GM18951 (cell line): ENCODE measurements around the gene FLCN.

Source experiments
- POLR2A ChIP-seq: IDR thresholded peaks from 4 replicates; pipeline ENCODE4 v1.6.1; 2011; ENCODE audit warnings: mild to moderate bottlenecking; ENCODE audit not compliant: insufficient read length, insufficient read depth; ENCODE audit errors: extremely low read depth
- in situ Hi-C: fragments of 300-500 bp; cut with MboI; formaldehyde crosslinking; loops from one replicate; pipeline ENCODE4 v1.12.0; 2022; ENCODE audit warnings: low sequenced_read_pairs, mixed read lengths, inconsistent platforms; ENCODE audit not compliant: unreplicated experiment

The FLCN gene

GRCh38 chr17:17181666-17182597, 55.0 kb downstream of the FLCN start:
- no peak for TF ChIP-seq POLR2A
- in situ Hi-C loops: no loop called here

GRCh38 chr17:17180741-17181525, 56.0 kb downstream of the FLCN start:
- no peak for TF ChIP-seq POLR2A

GRCh38 chr17:17180141-17180603, 56.8 kb downstream of the FLCN start:
- no peak for TF ChIP-seq POLR2A
- in situ Hi-C loops: no loop called here

More at GRCh38 chr17:17180741-17181525, 56.0 kb downstream of the FLCN start:
- in situ Hi-C loops: no loop called here

- TF ChIP-seq POLR2A: no peak
- in situ Hi-C loops: no loop called here
These were observed 57.6 kb downstream of the FLCN start for GRCh38 chr17:17179371-17179827.

- TF ChIP-seq POLR2A: no peak
- in situ Hi-C loops: no loop called here
These were observed 59.8 kb downstream of the FLCN start for GRCh38 chr17:17177176-17177575.

GRCh38 chr17:17176341-17176740, 60.6 kb downstream of the FLCN start:
- in situ Hi-C loops: no loop called here
- no peak for TF ChIP-seq POLR2A

- no peak for TF ChIP-seq POLR2A
- in situ Hi-C loops: no loop called here
These were observed 61.1 kb downstream of the FLCN start for GRCh38 chr17:17175917-17176316.

- in situ Hi-C loops: no loop called here
- TF ChIP-seq POLR2A: no peak
These were observed 61.6 kb downstream of the FLCN start for GRCh38 chr17:17175340-17175739.

GRCh38 chr17:17173921-17174320, 63.0 kb downstream of the FLCN start:
- TF ChIP-seq POLR2A: no peak
- in situ Hi-C loops: no loop called here

GRCh38 chr17:17172990-17173389, 64.0 kb downstream of the FLCN start:
- TF ChIP-seq POLR2A: no peak
- in situ Hi-C loops: no loop called here

- in situ Hi-C loops: no loop called here
- no peak for TF ChIP-seq POLR2A
These were observed 64.7 kb downstream of the FLCN start for GRCh38 chr17:17172001-17172939.

GRCh38 chr17:17171186-17171585, 65.8 kb downstream of the FLCN start:
- in situ Hi-C loops: no loop called here
- TF ChIP-seq POLR2A: no peak

- no peak for TF ChIP-seq POLR2A
- in situ Hi-C loops: no loop called here
These were observed 66.5 kb downstream of the FLCN start for GRCh38 chr17:17170346-17170985.
